Activated T-helper 9 cell treated with anti-CD3 and anti-CD28 coated beads, Interleukin-2, amount 50 U/mL, for 16 hours (primary cell): ENCODE data around the gene CSF1R.

Experiments used
- DNase-seq: peaks from one replicate; pipeline ENCODE4 v3.0.0-alpha.2; 2020; ENCODE audit warnings: low read depth

Gene CSF1R

GRCh38 chr5:150085950-150086715, at the start of gene CSF1R:
Gene CSF1R (minus strand): TSS chr5:150086554. CDS start chr5:150086427, 127 bp downstream.
- no peak for DNase-seq

- DNase-seq = no peak
Observed at GRCh38 chr5:150135557-150136304, 49.4 kb upstream of the CSF1R start.

GRCh38 chr5:150134198-150134588, 47.8 kb upstream of the CSF1R start:
- no peak for DNase-seq

- no peak for DNase-seq
Observed at GRCh38 chr5:150133581-150134197, 47.3 kb upstream of the CSF1R start.

- DNase-seq = no peak
Observed at GRCh38 chr5:150132740-150133139, 46.4 kb upstream of the CSF1R start.

GRCh38 chr5:150131978-150132694, 45.8 kb upstream of the CSF1R start:
- DNase-seq = no peak

- no peak for DNase-seq
Observed at GRCh38 chr5:150131461-150131860, 45.1 kb upstream of the CSF1R start.

- no peak for DNase-seq
Observed at GRCh38 chr5:150130493-150130922, 44.2 kb upstream of the CSF1R start.

- DNase-seq = peak; percentile 4
Observed at GRCh38 chr5:150129813-150130492, 43.6 kb upstream of the CSF1R start.

- no peak for DNase-seq
Observed at GRCh38 chr5:150129454-150129812, 43.1 kb upstream of the CSF1R start.

- no peak for DNase-seq
Observed at GRCh38 chr5:150126921-150127265, 40.5 kb upstream of the CSF1R start.

GRCh38 chr5:150126199-150126920, 40.0 kb upstream of the CSF1R start:
- no peak for DNase-seq

- no peak for DNase-seq
Observed at GRCh38 chr5:150125334-150125733, 39.0 kb upstream of the CSF1R start.

GRCh38 chr5:150124596-150124995, 38.2 kb upstream of the CSF1R start:
- no peak for DNase-seq

- no peak for DNase-seq
Observed at GRCh38 chr5:150124111-150124557, 37.8 kb upstream of the CSF1R start.

- no peak for DNase-seq
Observed at GRCh38 chr5:150123542-150123941, 37.2 kb upstream of the CSF1R start.

- DNase-seq = no peak
Observed at GRCh38 chr5:150122536-150123481, 36.5 kb upstream of the CSF1R start.

GRCh38 chr5:150122158-150122510, 35.8 kb upstream of the CSF1R start:
- DNase-seq = no peak

- DNase-seq = no peak
Observed at GRCh38 chr5:150121448-150122157, 35.2 kb upstream of the CSF1R start.
